PFSK-1 (cell line): ENCODE measurements around the gene AADACL3.

Experiments used
- FOXP2 ChIP-seq: optimal IDR thresholded peaks from 2 replicates; pipeline ENCODE3; 2011; ENCODE audit warnings: borderline replicate concordance, control low read depth, inconsistent platforms; ENCODE audit not compliant: insufficient read depth; ENCODE audit errors: extremely low read length, extremely low read depth
- POLR2AphosphoS5 ChIP-seq: IDR thresholded peaks from 2 replicates; pipeline ENCODE4 v1.6.1; 2012; ENCODE audit warnings: low read depth, mild to moderate bottlenecking, control low read depth, low read length, moderate library complexity
- REST ChIP-seq, 2 experiments: IDR thresholded peaks; 2 replicates each; pipeline versions ENCODE4 v1.6.1 to v1.8.0; 2011 to 2012; ENCODE audit warnings: low read depth in 2 of 2, low read length in 2 of 2, control low read depth in 1 of 2, inconsistent platforms in 1 of 2, mild to moderate bottlenecking in 1 of 2, moderate library complexity in 1 of 2; ENCODE audit not compliant: insufficient read depth in 1 of 2
- SIN3A ChIP-seq: IDR thresholded peaks from 2 replicates; pipeline ENCODE4 v1.6.1; 2012; ENCODE audit warnings: mild to moderate bottlenecking, low read length, moderate library complexity, borderline replicate concordance; ENCODE audit not compliant: insufficient read depth
- TAF1 ChIP-seq: IDR thresholded peaks from 2 replicates; pipeline ENCODE4 v1.6.1; 2012; ENCODE audit warnings: low read length, control low read depth, borderline replicate concordance; ENCODE audit not compliant: insufficient read depth

AADACL3 gene

GRCh38 chr1:12764016-12764415, 48.1 kb downstream of the AADACL3 start:
- TF ChIP-seq TAF1 (no peak), FOXP2 (no peak), POLR2AphosphoS5 (no peak), SIN3A (no peak), REST (IDR thresholded peaks at IDR 0.05; ENCODE audit: insufficient read depth in 1 of 2, low read depth in 2 of 2, low read length in 2 of 2) (no peak)

GRCh38 chr1:12769031-12769430, 53.1 kb downstream of the AADACL3 start:
- TF ChIP-seq POLR2AphosphoS5 (no peak), TAF1 (no peak), SIN3A (no peak), FOXP2 (no peak), REST (IDR thresholded peaks at IDR 0.05; ENCODE audit: insufficient read depth in 1 of 2, low read depth in 2 of 2, low read length in 2 of 2) (no peak)

GRCh38 chr1:12769976-12770505, 54.1 kb downstream of the AADACL3 start:
- TF ChIP-seq FOXP2 (no peak), TAF1 (no peak), SIN3A (no peak), REST (IDR thresholded peaks at IDR 0.05; ENCODE audit: insufficient read depth in 1 of 2, low read depth in 2 of 2, low read length in 2 of 2) (no peak), POLR2AphosphoS5 (no peak)

- no peak for TF ChIP-seq TAF1
Observed at GRCh38 chr1:12770620-12771019, 54.7 kb downstream of the AADACL3 start.

- no peak for TF ChIP-seq TAF1
- TF ChIP-seq POLR2AphosphoS5, result no peak
- TF ChIP-seq FOXP2, result no peak
- TF ChIP-seq REST (IDR thresholded peaks at IDR 0.05; ENCODE audit: insufficient read depth in 1 of 2, low read depth in 2 of 2, low read length in 2 of 2), result no peak
Observed at GRCh38 chr1:12771186-12771585, 55.3 kb downstream of the AADACL3 start.
